Suprapubic skin (tissue), 4 donors: ENCODE results near the gene IGFL3. TPM values are rescaled to one million over a fixed set of nuclear protein-coding genes. Genes with fewer than 3 reads are reported as not detected.

ENCODE experiments used
- DNase-seq, 2 donors: peaks; one replicate each; pipeline ENCODE4 v3.0.0-alpha.2; 2019; ENCODE audit warnings: low spot score in 2 of 2
- H3K27ac ChIP-seq: fragments of 200-600 bp; sonication (generic); one replicate; pipeline ENCODE4 v1.5.1; 2019
- H3K27me3 ChIP-seq: fragments of 200-600 bp; sonication (generic); one replicate; pipeline ENCODE4 v1.5.1; 2019
- H3K36me3 ChIP-seq: fragments of 200-600 bp; sonication (generic); one replicate; pipeline ENCODE4 v1.5.1; 2019
- H3K4me1 ChIP-seq: fragments of 200-600 bp; sonication (generic); one replicate; pipeline ENCODE4 v1.5.1; 2019
- H3K4me3 ChIP-seq: fragments of 200-600 bp; sonication (generic); one replicate; pipeline ENCODE4 v1.5.1; 2019; ENCODE audit warnings: mild to moderate bottlenecking
- H3K9me3 ChIP-seq: fragments of 200-600 bp; sonication (generic); one replicate; pipeline ENCODE4 v1.5.1; 2019
- CTCF ChIP-seq, 2 donors: fragments of 200-600 bp in 1 of 2; fragments of 450-650 bp in 1 of 2; sonication (generic) in 1 of 2; IDR thresholded peaks; one replicate each; pipeline ENCODE4 v1.5.1; 2016 to 2019; ENCODE audit warnings: antibody characterized with exemption in 2 of 2, mild to moderate bottlenecking in 1 of 2, moderate library complexity in 1 of 2
- EP300 ChIP-seq: sonication (generic); formaldehyde crosslinking; IDR thresholded peaks from one replicate; pipeline ENCODE4 v1.6.1; 2017; ENCODE audit warnings: antibody characterized with exemption
- POLR2A ChIP-seq, 2 donors: fragments of 450-650 bp; IDR thresholded peaks; one replicate each; pipeline ENCODE4 v1.6.1; 2017; ENCODE audit warnings: antibody characterized with exemption in 2 of 2, mild to moderate bottlenecking in 2 of 2, moderate library complexity in 2 of 2
- POLR2AphosphoS5 ChIP-seq, 3 donors: sonication (generic); formaldehyde crosslinking; IDR thresholded peaks; one replicate each; pipeline ENCODE4 v1.6.1; 2017; ENCODE audit warnings: antibody characterized with exemption in 3 of 3
- WGBS: methylation state at CpG from one replicate; pipeline ENCODE4 v1.1.5; 2018; 5-methylcytosine and 5-hydroxymethylcytosine counted together
- total RNA-seq, 4 donors: library from RNA; depleted of rRNA; stranded (reverse); fragments of >200 nt; gene quantifications; one replicate each; pipeline ENCODE4 v1.1.0, GENCODE V29; 2016

IGFL3 gene
- total RNA-seq, 4 donors from 2014 or later = 10.2 to 49.4 (median 16.8) TPM

GRCh38 chr19:46090444-46090843, 34.0 kb downstream of the IGFL3 start:
- H3K4me1 ChIP-seq = no peaks in the 10 kb centered on the region

GRCh38 chr19:46089432-46089831, 35.1 kb downstream of the IGFL3 start:
- TF ChIP-seq POLR2AphosphoS5 (IDR thresholded peaks at IDR 0.05) (no peak), POLR2A (IDR thresholded peaks at IDR 0.05) (no peak), CTCF (IDR thresholded peaks at IDR 0.05) (no peak), EP300 (no peak)
- WGBS = 96% methylated on average over 1 of the region's 1 CpG

More at GRCh38 chr19:46090444-46090843, 34.0 kb downstream of the IGFL3 start:
- H3K36me3 ChIP-seq = no peaks in the 10 kb centered on the region
- DNase-seq = no peak
- no peak overlapping the region for H3K4me3 ChIP-seq
- no peak overlapping the region for H3K27ac ChIP-seq
- H3K27me3 ChIP-seq = peaks cover 7% of the 10 kb centered on the region
- no peak for TF ChIP-seq POLR2AphosphoS5 (IDR thresholded peaks at IDR 0.05)
- TF ChIP-seq EP300 = no peak
- TF ChIP-seq CTCF (IDR thresholded peaks at IDR 0.05) = no peak
- no peak for TF ChIP-seq POLR2A (IDR thresholded peaks at IDR 0.05)
- 85% methylated on average over 5 of the region's 5 CpGs for WGBS
- no peaks in the 10 kb centered on the region for H3K9me3 ChIP-seq

DNA sequence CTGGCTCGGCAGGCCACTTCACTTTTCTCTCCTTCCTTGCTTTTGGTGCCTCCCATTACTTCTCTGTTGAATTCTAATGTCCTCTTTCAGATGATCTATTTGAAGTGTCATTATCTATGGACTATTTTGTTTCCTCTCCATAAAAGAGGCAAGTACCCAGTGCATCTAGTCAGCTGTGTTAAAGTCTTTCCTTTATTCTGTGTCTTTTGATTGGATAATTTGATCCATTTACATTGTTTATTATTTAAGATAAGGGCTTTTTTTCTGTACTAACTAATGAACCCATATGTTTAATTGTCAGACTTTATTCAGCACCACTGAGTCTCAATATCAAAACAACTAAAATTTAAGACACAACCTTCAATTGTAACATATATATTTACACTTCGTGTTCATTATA, 36.4 kb downstream of the IGFL3 start:
- H3K36me3 ChIP-seq = no peaks in the 10 kb centered on the region
- WGBS = 89% methylated on average over 2 of the region's 2 CpGs
- H3K4me1 ChIP-seq = no peaks in the 10 kb centered on the region
- no peak for DNase-seq
- H3K27me3 ChIP-seq = peaks cover 7% of the 10 kb centered on the region
- no peak for TF ChIP-seq CTCF (IDR thresholded peaks at IDR 0.05)
- no peaks in the 10 kb centered on the region for H3K9me3 ChIP-seq
- H3K27ac ChIP-seq = no peak overlapping the region
- no peak overlapping the region for H3K4me3 ChIP-seq

More at GRCh38 chr19:46089432-46089831, 35.1 kb downstream of the IGFL3 start:
- Histone ChIP-seq H3K4me1 (no peaks in the 10 kb centered on the region), H3K4me3 (no peak overlapping the region), H3K9me3 (no peaks in the 10 kb centered on the region), H3K27me3 (peaks cover 7% of the 10 kb centered on the region), H3K36me3 (no peaks in the 10 kb centered on the region), H3K27ac (no peak overlapping the region)
- no peak for DNase-seq

DNA sequence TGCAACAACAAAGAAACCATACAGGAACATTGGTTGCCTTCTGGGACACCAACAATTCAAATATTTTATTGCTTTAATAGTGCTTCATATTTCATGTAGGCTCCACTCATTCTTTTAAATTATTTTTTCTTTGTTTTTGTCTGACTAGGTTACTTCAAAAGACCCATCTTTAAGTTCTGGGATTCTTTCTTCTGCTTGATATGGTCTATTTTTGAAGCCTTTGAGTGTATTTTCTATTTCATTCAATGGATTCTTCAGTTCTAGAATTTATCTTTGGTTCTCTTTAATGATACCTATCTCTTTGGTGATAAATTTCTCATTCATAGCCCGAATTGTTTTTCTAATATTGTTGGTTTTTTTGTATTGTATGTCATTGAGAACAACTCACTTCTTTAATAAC, 38.6 kb downstream of the IGFL3 start:
- H3K27me3 ChIP-seq = peaks cover 3% of the 10 kb centered on the region
- no peak overlapping the region for H3K27ac ChIP-seq
- DNase-seq = no peak

GRCh38 chr19:46082728-46083050, 41.8 kb downstream of the IGFL3 start:
- H3K9me3 ChIP-seq = no peaks in the 10 kb centered on the region
- TF ChIP-seq EP300 = no peak
- peaks cover 19% of the 10 kb centered on the region for H3K27me3 ChIP-seq
- 27% methylated on average over 2 of the region's 2 CpGs for WGBS
- peaks cover 8% of the 10 kb centered on the region for H3K4me1 ChIP-seq
- no peak overlapping the region for H3K27ac ChIP-seq
- DNase-seq = no peak
- no peaks in the 10 kb centered on the region for H3K36me3 ChIP-seq
- no peak overlapping the region for H3K4me3 ChIP-seq

More for the DNA sequence above, 38.6 kb downstream of the IGFL3 start:
- Histone ChIP-seq H3K4me1 (no peaks in the 10 kb centered on the region), H3K9me3 (no peaks in the 10 kb centered on the region), H3K4me3 (no peak overlapping the region), H3K36me3 (no peaks in the 10 kb centered on the region)
- 67% methylated on average over 1 of the region's 1 CpG for WGBS
- TF ChIP-seq POLR2AphosphoS5 (IDR thresholded peaks at IDR 0.05) (no peak), CTCF (IDR thresholded peaks at IDR 0.05) (no peak), POLR2A (IDR thresholded peaks at IDR 0.05) (no peak), EP300 (no peak)
